GM12873 (cell line): Measurements from ENCODE around the gene SEMA6C.

ENCODE experiments used
- TF ChIP-seq, protein P1 (sequence below): IDR thresholded peaks from 2 replicates; pipeline ENCODE4 v1.5.1; 2012; ENCODE audit warnings: low read depth, mild to moderate bottlenecking, moderate library complexity, low read length, control low read depth; ENCODE audit not compliant: insufficient read depth; ENCODE audit errors: missing control alignments

Gene SEMA6C

DNA sequence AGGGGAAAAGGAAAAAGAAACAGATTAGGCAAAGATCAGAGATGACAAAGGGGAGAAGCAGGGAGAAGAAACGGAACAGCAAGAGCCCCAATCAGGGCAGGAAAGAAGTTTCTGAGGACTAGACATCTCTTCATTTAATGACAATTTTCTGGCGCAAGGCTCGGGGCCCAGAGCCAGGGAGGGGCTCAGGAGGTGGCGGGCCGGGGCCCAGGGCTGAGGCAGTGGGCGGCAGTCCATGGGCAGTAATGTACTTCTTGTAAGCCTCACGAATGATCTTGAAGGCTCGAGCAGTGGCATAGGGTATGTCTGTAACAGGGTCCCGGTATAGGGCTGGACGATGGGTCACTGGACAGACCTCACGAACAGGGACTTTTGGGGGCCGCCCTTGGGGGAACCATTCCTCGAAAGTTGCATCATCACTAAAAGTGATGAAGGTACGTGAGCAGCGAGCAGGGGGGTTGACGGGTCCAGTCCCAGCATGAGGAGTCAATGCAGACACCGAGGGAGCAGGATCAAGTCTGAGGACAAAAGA is 30.1 kb upstream of the SEMA6C start:
- TF ChIP-seq, protein P1, sequence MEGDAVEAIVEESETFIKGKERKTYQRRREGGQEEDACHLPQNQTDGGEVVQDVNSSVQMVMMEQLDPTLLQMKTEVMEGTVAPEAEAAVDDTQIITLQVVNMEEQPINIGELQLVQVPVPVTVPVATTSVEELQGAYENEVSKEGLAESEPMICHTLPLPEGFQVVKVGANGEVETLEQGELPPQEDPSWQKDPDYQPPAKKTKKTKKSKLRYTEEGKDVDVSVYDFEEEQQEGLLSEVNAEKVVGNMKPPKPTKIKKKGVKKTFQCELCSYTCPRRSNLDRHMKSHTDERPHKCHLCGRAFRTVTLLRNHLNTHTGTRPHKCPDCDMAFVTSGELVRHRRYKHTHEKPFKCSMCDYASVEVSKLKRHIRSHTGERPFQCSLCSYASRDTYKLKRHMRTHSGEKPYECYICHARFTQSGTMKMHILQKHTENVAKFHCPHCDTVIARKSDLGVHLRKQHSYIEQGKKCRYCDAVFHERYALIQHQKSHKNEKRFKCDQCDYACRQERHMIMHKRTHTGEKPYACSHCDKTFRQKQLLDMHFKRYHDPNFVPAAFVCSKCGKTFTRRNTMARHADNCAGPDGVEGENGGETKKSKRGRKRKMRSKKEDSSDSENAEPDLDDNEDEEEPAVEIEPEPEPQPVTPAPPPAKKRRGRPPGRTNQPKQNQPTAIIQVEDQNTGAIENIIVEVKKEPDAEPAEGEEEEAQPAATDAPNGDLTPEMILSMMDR = no peak

DNA sequence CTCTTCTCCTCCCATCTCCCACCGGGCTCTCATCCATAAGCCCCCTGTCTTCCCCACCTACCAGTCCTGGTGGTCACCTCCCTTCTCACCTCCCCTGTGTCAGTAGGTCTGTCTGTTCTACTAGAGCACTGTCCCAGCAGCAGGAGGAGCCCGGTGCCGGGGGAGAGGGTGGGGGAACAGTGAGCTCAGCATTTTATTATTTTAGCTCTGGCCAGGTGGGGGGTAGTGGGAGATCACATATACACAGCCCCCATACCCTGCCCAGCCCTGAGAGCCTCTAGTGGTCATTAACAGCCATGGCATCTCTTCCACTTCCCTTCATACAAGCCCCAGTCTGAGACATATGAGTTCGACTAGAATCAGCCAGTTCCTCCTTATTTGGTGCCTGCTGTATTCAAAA is 29.4 kb upstream of the SEMA6C start, which contains the start of gene TMOD4:
TSS of gene TMOD4 (minus strand) at position 119 of the 400 bp plus-strand sequence. CDS start 1,106 bp downstream, outside the sequence.
- TF ChIP-seq, protein P1 = peak; percentile 68

DNA sequence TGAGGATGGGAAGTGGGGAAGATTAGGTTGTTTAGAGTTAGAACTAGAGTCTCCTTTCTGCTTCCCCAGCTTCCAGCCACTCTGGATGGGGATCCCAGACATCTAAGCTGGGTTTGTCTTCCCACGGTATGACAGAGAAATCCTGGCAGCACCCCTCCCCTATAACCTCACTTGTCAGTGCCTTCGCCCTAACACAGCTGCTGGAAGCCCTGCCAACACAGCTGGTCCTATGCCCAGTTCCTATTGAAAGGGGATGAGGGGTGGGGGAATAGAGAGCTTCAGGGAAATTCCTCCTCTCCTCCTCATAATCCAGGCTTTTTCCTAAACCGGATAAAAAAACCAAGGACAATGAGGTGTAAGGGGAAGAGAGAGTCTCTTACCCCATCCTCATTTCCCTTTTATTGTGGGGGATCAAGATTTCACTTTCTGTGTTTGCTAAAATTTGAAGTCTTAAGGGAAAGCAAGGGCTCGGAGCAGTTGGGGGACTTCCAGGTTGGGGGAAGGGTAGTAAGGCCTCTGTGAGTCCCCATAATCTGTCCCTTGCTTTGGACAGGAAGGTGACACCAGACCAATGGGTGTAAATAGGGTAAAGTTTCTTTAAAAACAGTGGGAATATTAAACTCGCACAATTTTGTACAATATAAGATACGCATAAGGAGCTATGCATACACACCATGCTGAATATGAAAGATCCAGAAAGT is 28.8 kb upstream of the SEMA6C start:
- TF ChIP-seq, protein P1 = no peak

DNA sequence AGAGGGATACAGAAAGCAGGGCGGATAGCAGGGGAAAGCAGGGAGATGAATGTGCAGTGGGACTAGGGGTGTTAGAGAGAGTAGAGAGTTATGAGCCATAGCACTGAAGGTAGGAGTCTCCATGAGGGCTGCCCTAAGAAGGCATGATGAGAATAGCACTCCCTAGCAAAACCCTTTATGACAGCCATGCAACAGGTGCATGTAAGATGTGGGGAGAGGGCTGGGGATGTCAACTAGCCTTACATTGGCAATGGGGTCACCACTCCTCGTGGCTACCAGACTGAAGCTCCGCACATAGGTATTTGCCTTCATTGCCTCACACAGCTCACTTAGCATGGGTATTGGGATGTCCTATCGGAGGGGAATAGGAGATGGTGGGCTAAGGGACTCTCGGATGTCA is 24.8 kb upstream of the SEMA6C start:
- TF ChIP-seq, protein P1 = no peak

DNA sequence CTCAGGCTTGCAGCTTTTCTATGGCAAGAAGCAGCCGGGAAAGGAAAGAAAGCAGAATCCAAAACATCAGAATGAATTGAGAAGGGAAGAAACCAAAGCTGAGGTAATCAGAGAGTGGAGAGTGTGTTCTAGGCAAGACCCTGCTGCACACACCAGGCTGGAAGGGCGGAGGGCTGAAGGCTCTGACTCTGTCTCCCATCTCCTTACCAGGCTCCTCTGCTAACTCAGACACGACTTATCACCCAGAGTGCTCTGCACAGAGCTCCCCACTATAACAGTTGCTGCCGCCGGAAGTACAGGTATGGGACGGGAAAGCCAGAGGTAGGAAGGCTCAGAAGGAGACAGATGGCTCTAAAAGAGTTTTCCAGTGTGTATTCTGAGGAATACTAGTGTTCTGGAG is 20.7 kb upstream of the SEMA6C start:
- TF ChIP-seq, protein P1 = no peak

DNA sequence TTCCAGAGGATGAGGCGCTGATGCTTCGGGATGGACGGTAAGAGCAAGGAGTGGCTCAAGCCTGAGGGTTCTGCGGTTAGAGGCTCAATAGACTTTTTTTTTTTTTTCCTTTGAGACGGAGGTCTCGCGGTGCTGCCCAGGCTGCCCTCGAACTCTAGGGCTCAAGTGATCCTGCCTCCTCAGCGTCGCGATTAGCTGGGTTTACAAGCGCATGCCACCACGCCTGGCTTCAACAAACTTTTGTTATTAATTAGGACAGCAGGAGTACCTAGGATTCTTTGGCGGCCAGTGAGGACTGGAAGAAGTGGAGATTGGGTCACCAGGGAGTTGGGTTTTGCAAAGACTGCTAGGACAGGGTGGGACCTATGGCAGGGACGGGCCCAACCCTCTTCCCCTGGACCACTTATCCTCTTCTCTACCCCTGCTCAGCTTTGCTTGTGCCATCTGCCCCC is 20.1 kb upstream of the SEMA6C start:
- TF ChIP-seq, protein P1 = no peak

DNA sequence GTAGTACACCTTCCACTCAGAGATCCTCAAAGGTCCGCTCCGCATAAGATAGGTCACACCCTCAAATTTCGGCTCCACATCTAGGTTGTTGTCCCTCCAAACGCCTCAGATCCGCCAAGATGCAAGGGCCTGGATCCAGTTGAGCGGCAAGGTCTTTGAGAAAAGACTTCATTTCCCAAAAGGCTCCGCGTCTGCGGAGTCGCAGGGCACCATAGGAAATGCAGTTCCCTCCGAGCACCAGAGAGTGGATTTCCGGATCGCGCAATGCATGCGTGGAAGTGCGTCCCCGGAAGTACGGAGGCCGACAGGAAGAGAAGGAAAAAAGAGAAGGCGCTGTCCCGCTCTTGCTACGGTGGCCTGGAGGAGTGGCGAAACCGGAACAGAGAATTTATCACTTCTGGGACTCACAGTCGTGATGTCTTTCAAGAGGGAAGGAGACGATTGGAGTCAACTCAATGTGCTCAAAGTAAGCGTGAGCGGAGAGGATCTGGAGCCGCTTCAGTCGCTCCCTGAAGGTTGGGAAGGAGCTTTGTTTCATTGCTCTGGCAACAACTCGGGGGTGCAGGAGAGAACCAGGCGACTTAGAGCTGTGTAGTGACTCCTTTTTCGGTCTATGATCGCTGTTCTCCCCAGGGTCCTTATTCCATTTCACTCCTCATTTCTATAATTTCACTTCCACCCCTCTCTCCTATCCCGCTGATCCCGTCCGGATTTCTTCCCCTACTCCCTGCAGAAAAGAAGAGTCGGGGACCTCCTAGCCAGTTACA is 19.5 kb upstream of the SEMA6C start, which contains the start of the genes LYSMD1 and SCNM1:
TSS of gene LYSMD1 (minus strand) at position 165 of the 767 bp plus-strand sequence. CDS start 644 bp downstream, outside the sequence.
TSS of gene SCNM1 (plus strand) at position 407 of the 767 bp plus-strand sequence. CDS start at position 416, 9 bp downstream.
- TF ChIP-seq, protein P1 = no peak
